Lung (tissue), 16 donors: ENCODE measurements around the gene PLEKHG4B. TPM values are rescaled to one million over a fixed set of nuclear protein-coding genes. Genes with fewer than 3 reads are reported as not detected.
"Not testable (repeated sequence)": the region's sequence is repeated elsewhere in the genome, so short reads cannot be mapped to it uniquely, and the experiment has no call there.

ENCODE experiments used
- ATAC-seq: fragments of 200-7000 bp; cut with Tn5 transposase; one replicate; pipeline ENCODE4 v1.9.1; 2020; ENCODE audit warnings: moderate number of reproducible peaks; ENCODE audit not compliant: insufficient read depth, low FRiP score
- DNase-seq, 3 donors: peaks; one replicate each; pipeline ENCODE4 v3.0.0-alpha.2; 2013 to 2017
- H3K27ac ChIP-seq, 2 donors: one replicate each; pipeline ENCODE4 v1.5.1; 2013; ENCODE audit warnings: mild to moderate bottlenecking in 2 of 2, moderate library complexity in 2 of 2, control low read depth in 1 of 2, inconsistent platforms in 1 of 2, low read depth in 1 of 2, low read length in 1 of 2
- H3K27me3 ChIP-seq, 3 donors: one replicate each; pipeline ENCODE4 v1.5.1; 2013; ENCODE audit warnings: low read length in 2 of 3; ENCODE audit not compliant: control insufficient read depth in 3 of 3, insufficient read depth in 3 of 3
- H3K36me3 ChIP-seq, 4 donors: one replicate each; pipeline ENCODE4 v1.5.1; 2013; ENCODE audit warnings: low read length in 4 of 4, mild to moderate bottlenecking in 1 of 4, moderate library complexity in 1 of 4; ENCODE audit not compliant: control insufficient read depth in 4 of 4, insufficient read depth in 4 of 4
- H3K4me1 ChIP-seq, 5 donors: one replicate each; pipeline ENCODE4 v1.5.1; 2013; ENCODE audit warnings: low read length in 5 of 5, mild to moderate bottlenecking in 2 of 5, moderate library complexity in 1 of 5; ENCODE audit not compliant: control insufficient read depth in 5 of 5, insufficient read depth in 5 of 5
- H3K4me3 ChIP-seq: one replicate; pipeline ENCODE4 v1.5.1; 2013; ENCODE audit warnings: mild to moderate bottlenecking, control low read depth, moderate library complexity
- H3K9ac ChIP-seq, 2 donors: one replicate each; pipeline ENCODE4 v1.5.1; 2013; ENCODE audit warnings: low read length in 2 of 2, control low read depth in 1 of 2; ENCODE audit not compliant: insufficient read depth in 1 of 2
- H3K9me3 ChIP-seq, 4 donors: one replicate each; pipeline ENCODE4 v1.5.1; 2013; ENCODE audit warnings: low read length in 3 of 4, mild to moderate bottlenecking in 1 of 4, moderate library complexity in 1 of 4; ENCODE audit not compliant: control insufficient read depth in 4 of 4, insufficient read depth in 3 of 4
- WGBS, 2 donors: extraction: QIAGEN DNeasy Blood & Tissue Kit; methylation state at CpG; one replicate each; pipeline ENCODE4 v1.1.7; 2013; 5-methylcytosine and 5-hydroxymethylcytosine counted together
- long read RNA-seq, 5 donors: transcript quantifications; one replicate each; lab custom pipeline, GENCODE V29; 2026
- polyA plus RNA-seq, 2 donors: library from polyadenylated mRNA; stranded (reverse); fragments of 200-250 nt; gene quantifications; one replicate each; pipeline ENCODE4 v1.2.1, GENCODE V29; 2013
- total RNA-seq, 2 donors: library from RNA; depleted of rRNA in 1 of 2; stranded (reverse); fragments of >200 nt in 1 of 2; gene quantifications; one replicate each; pipeline ENCODE4 v1.2.1, GENCODE V29; 2014 to 2021
- TF ChIP-seq, protein P1 (sequence below): IDR thresholded peaks from 2 replicates; pipeline ENCODE4 v1.5.1; 2012; ENCODE audit warnings: mild to moderate bottlenecking; ENCODE audit errors: control extremely low read depth, extremely low read depth
- donor health status: control.
- donor health status: control.
- donor health status: Bipolar disorder and iron deficiency.
- donor health status: healthy.
- donor health status: DM: yes; HTN: yes; CAD: no.

PLEKHG4B gene, protein sequence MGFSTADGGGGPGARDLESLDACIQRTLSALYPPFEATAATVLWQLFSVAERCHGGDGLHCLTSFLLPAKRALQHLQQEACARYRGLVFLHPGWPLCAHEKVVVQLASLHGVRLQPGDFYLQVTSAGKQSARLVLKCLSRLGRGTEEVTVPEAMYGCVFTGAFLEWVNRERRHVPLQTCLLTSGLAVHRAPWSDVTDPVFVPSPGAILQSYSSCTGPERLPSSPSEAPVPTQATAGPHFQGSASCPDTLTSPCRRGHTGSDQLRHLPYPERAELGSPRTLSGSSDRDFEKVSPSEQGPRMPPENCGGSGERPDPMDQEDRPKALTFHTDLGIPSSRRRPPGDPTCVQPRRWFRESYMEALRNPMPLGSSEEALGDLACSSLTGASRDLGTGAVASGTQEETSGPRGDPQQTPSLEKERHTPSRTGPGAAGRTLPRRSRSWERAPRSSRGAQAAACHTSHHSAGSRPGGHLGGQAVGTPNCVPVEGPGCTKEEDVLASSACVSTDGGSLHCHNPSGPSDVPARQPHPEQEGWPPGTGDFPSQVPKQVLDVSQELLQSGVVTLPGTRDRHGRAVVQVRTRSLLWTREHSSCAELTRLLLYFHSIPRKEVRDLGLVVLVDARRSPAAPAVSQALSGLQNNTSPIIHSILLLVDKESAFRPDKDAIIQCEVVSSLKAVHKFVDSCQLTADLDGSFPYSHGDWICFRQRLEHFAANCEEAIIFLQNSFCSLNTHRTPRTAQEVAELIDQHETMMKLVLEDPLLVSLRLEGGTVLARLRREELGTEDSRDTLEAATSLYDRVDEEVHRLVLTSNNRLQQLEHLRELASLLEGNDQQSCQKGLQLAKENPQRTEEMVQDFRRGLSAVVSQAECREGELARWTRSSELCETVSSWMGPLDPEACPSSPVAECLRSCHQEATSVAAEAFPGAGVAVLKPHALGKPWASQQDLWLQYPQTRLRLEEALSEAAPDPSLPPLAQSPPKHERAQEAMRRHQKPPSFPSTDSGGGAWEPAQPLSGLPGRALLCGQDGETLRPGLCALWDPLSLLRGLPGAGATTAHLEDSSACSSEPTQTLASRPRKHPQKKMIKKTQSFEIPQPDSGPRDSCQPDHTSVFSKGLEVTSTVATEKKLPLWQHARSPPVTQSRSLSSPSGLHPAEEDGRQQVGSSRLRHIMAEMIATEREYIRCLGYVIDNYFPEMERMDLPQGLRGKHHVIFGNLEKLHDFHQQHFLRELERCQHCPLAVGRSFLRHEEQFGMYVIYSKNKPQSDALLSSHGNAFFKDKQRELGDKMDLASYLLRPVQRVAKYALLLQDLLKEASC (N-terminal part only)
- total RNA-seq (1 to 10 TPM; 4.0 to 4.7 TPM), polyA plus RNA-seq (1 to 10 TPM in 1 of 2 donors, under 1 TPM in 1; 0.24 to 1.9 TPM)
- long read RNA-seq, donor 1, partial matches to known transcripts, result 9 of 9 reads
- long read RNA-seq, donor 1, other reads (novel, unspliced or antisense), result 0 of 9 reads
- long read RNA-seq, donor 2, result 0 reads
- long read RNA-seq, donor 3, partial matches to known transcripts, result 0 of 1 reads
- long read RNA-seq, donor 3, other reads (novel, unspliced or antisense), result 0 of 1 reads
- long read RNA-seq, donor 4, result 0 reads
- long read RNA-seq, donor 5, result 0 reads

DNA sequence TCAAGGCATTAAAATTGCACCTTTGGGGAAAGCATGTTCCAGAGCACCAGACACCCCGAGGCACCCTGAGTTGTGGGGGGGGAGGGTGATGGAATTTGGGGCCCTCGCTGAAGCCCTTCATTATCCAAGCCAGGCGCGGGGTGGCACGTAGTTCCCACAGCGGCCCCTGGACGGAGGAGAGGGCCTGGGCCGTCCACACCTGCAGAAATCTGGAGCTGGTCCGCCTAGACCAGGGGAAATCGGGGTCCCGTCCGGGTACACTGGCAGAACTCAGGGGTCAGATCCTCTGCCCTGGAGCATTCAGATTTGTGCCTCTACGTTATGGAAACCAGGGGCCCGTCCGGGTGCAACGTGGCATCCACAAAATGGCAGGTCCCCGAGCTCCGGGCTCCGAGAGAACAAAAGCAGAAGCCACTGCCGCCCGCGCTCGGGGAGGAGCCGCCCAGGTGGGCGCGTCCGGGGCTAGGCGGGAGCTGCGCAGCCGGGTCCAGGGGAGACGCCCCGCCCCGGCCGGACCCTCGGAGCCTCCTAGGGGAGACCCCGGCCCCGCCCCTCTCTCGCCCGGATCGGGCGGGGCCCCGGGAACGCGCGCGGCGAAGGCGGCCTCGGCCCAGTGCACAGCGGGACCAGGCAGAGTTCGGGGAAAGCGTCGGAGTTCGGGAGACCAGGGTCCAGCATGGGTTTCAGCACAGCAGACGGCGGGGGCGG, at the start of gene PLEKHG4B:
TSS of gene PLEKHG4B (plus strand) at position 613 of the 708 bp plus-strand sequence. CDS start at position 677, 64 bp downstream.
- Histone ChIP-seq H3K4me3 (peak within 1 kb of the TSS; percentile 9), H3K36me3 (no peaks in the 10 kb centered on the region), H3K4me1 (peaks cover 0 to 6% (median 0%) of the 10 kb centered on the region in 5 donors), H3K9me3 (peaks cover 0 to 3% (median 0%) of the 10 kb centered on the region in 4 donors), H3K27ac (no peak within 1 kb of the TSS), H3K27me3 (no peaks in the 10 kb centered on the region), H3K9ac (peak within 1 kb of the TSS; percentile 13 to 44)
- WGBS, 2 donors, result 9 to 12% methylated on average over 49 to 57 of the region's 57 CpGs
- TF ChIP-seq, protein P1, sequence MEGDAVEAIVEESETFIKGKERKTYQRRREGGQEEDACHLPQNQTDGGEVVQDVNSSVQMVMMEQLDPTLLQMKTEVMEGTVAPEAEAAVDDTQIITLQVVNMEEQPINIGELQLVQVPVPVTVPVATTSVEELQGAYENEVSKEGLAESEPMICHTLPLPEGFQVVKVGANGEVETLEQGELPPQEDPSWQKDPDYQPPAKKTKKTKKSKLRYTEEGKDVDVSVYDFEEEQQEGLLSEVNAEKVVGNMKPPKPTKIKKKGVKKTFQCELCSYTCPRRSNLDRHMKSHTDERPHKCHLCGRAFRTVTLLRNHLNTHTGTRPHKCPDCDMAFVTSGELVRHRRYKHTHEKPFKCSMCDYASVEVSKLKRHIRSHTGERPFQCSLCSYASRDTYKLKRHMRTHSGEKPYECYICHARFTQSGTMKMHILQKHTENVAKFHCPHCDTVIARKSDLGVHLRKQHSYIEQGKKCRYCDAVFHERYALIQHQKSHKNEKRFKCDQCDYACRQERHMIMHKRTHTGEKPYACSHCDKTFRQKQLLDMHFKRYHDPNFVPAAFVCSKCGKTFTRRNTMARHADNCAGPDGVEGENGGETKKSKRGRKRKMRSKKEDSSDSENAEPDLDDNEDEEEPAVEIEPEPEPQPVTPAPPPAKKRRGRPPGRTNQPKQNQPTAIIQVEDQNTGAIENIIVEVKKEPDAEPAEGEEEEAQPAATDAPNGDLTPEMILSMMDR, result no peak
- no peak for ATAC-seq
- DNase-seq, result peak; percentile 65 to 80 (median 79)

DNA sequence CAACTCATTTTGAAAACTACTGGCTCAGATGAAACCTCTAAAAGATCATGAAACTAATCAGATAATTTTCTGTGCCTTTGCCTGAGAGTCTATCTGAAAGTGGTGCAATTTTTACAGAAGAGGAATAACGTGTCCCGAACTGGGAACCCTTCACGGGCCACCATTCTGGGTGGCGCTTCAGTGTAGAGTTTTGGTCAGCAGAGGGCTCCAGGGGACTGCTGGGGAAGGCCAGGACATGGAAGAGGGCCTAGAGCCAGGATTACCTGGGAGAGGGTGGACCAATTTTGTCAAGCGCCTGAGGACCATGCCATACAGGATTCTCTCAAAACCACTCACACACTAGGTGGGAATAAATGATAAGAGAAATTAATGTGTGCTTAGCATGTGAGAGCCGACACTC, 49.7 kb upstream of the PLEKHG4B start:
- ATAC-seq, result no peak
- H3K4me1 ChIP-seq, result no peaks in the 10 kb centered on the region
- H3K9ac ChIP-seq, result no peak overlapping the region
- H3K27ac ChIP-seq, result no peak overlapping the region
- H3K9me3 ChIP-seq, result no peaks in the 10 kb centered on the region
- no peaks in the 10 kb centered on the region for H3K36me3 ChIP-seq
- H3K27me3 ChIP-seq, result peaks cover 0 to 21% (median 10%) of the 10 kb centered on the region in 3 donors
- DNase-seq, result peak in 1 of 3 donors; percentile 7
- 32 to 34% methylated on average over 6 of the region's 6 CpGs for WGBS, 2 donors
- TF ChIP-seq, protein P1, result no peak
- H3K4me3 ChIP-seq, result no peak overlapping the region

DNA sequence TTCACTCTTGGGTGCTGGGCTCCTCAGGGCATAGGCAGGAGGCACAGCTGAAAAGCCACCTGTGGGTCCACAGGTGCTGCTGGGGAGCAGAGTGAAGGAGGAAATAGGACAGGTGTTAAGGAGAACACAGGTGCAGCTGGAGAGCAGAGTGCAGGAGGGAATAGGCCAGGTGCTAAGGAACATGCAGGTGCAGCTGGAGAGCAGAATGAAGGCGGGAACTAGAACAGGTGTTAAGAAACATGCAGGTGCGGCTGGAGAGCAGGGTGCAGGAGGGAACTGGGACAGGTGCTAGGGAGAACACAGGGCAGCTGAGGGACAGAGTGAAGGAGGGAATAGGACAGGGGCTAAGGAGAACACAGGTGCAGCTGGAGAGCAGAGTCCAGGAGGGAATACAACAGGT, 43.8 kb upstream of the PLEKHG4B start:
- peaks cover 0 to 11% (median 5%) of the 10 kb centered on the region in 3 donors for H3K27me3 ChIP-seq

DNA sequence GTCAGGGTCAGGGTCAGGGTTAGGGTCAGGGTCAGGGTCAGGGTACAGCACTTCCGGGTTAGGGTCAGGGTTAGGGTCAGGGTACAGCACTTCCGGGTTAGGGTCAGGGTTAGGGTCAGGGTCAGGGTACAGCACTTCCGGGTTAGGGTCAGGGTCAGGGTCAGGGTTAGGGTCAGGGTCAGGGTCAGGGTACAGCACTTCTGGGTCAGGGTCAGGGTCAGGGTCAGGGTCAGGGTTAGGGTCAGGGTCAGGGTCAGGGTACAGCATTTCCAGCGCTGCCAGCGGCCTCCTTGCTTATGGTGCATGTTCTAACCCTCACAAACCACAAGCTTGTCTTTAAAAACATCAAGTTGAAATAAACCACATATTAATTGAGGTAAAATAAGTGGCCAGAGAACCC, 42.4 kb upstream of the PLEKHG4B start:
- peaks cover 0 to 15% (median 5%) of the 10 kb centered on the region in 3 donors for H3K27me3 ChIP-seq
- not testable (repeated sequence) for DNase-seq, H3K9ac ChIP-seq, H3K27ac ChIP-seq, H3K36me3 ChIP-seq, H3K4me1 ChIP-seq, H3K9me3 ChIP-seq, ATAC-seq, H3K4me3 ChIP-seq
- WGBS, 2 donors, result 88 to 94% methylated on average over 5 of the region's 5 CpGs

More for the DNA sequence above, 43.8 kb upstream of the PLEKHG4B start:
- ATAC-seq (no peak), DNase-seq (no peak)
- TF ChIP-seq, protein P1, result no peak
- H3K4me1 ChIP-seq, result peaks cover 0 to 1% (median 0%) of the 10 kb centered on the region in 5 donors
- 47 to 89% methylated on average over 2 of the region's 2 CpGs for WGBS, 2 donors
- H3K9ac ChIP-seq, result no peak overlapping the region
- H3K4me3 ChIP-seq, result no peak overlapping the region
- H3K36me3 ChIP-seq, result no peaks in the 10 kb centered on the region
- H3K9me3 ChIP-seq, result peaks cover 0 to 9% (median 0%) of the 10 kb centered on the region in 4 donors
- no peak overlapping the region for H3K27ac ChIP-seq
